Liver (tissue), 3 donors: ENCODE results near the gene ZNF827.
A peak's percentile ranks its signal among the peaks of the same experiment; 100 is the strongest.

Source experiments
- REST ChIP-seq: IDR thresholded peaks from 2 replicates; pipeline ENCODE4 v1.6.1; 2016; ENCODE audit warnings: antibody characterized with exemption, mild to moderate bottlenecking
- SP1 ChIP-seq: IDR thresholded peaks from 2 replicates; pipeline ENCODE4 v1.6.1; 2018; ENCODE audit warnings: antibody characterized with exemption, mild to moderate bottlenecking
- TF ChIP-seq, protein P1 (sequence below): fragments of 150-350 bp; IDR thresholded peaks from 2 replicates; pipeline ENCODE4 v1.5.1; 2017; ENCODE audit warnings: improper control_type of control experiment, low read depth, low read length; ENCODE audit not compliant: missing input control
- donor health status: healthy.
- donor health status: healthy.

DNA sequence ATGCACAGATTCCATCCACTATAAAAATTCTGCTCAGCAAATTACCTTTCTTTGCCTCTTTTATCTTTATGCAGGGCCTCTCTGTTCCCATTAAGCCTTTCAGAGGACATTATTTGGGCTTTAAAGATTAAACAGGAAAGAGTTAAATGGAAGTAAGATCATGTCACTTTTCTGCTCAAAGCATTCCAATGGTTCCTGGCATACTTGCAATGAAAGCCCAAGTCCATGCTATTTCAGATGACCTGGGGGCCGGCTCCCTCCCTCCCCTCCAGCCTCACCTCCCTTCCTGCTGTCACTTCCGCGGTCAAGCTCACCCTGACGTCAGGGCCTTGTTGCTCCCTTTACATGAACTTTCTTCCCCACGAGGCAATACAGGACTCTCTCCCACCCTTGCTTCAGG, 133.1 kb downstream of the ZNF827 start:
- peak; percentile 39 for TF ChIP-seq SP1
- TF ChIP-seq, protein P1, sequence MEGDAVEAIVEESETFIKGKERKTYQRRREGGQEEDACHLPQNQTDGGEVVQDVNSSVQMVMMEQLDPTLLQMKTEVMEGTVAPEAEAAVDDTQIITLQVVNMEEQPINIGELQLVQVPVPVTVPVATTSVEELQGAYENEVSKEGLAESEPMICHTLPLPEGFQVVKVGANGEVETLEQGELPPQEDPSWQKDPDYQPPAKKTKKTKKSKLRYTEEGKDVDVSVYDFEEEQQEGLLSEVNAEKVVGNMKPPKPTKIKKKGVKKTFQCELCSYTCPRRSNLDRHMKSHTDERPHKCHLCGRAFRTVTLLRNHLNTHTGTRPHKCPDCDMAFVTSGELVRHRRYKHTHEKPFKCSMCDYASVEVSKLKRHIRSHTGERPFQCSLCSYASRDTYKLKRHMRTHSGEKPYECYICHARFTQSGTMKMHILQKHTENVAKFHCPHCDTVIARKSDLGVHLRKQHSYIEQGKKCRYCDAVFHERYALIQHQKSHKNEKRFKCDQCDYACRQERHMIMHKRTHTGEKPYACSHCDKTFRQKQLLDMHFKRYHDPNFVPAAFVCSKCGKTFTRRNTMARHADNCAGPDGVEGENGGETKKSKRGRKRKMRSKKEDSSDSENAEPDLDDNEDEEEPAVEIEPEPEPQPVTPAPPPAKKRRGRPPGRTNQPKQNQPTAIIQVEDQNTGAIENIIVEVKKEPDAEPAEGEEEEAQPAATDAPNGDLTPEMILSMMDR, result no peak
- no peak for TF ChIP-seq REST
